Nephron progenitor cell (in vitro differentiated cells): ENCODE data around the gene NSMCE3.

ENCODE experiments used
- DNase-seq: peaks from one replicate; pipeline ENCODE4 v3.0.0; 2021
- H3K27ac Mint-ChIP-seq: 2 replicates; pipeline ENCODE4 v1.8.0; 2021; ENCODE audit warnings: mild to moderate bottlenecking, moderate library complexity, mixed read lengths
- H3K27me3 Mint-ChIP-seq: 2 replicates; pipeline ENCODE4 v1.8.0; 2021; ENCODE audit warnings: mild to moderate bottlenecking, low read depth, mixed read lengths; ENCODE audit not compliant: poor library complexity
- H3K36me3 Mint-ChIP-seq: 2 replicates; pipeline ENCODE4 v1.8.0; 2021; ENCODE audit warnings: low read depth, mixed read lengths
- H3K4me1 Mint-ChIP-seq: 2 replicates; pipeline ENCODE4 v1.8.0; 2021; ENCODE audit warnings: mixed read lengths
- H3K4me3 Mint-ChIP-seq: 2 replicates; pipeline ENCODE4 v1.8.0; 2021; ENCODE audit warnings: mild to moderate bottlenecking, moderate library complexity, mixed read lengths
- H3K9me3 Mint-ChIP-seq: 2 replicates; pipeline ENCODE4 v1.8.0; 2021; ENCODE audit warnings: mild to moderate bottlenecking, moderate library complexity, mixed read lengths
- CTCF ChIP-seq: fragments of 200-600 bp; sonication (generic); IDR thresholded peaks from 2 replicates; pipeline ENCODE4 v1.5.0; 2021; ENCODE audit warnings: antibody characterized with exemption

The NSMCE3 gene

GRCh38 chr15:29252234-29252633 lies 17.4 kb downstream of the NSMCE3 start:
- Mint-ChIP-seq H3K9me3 (peaks cover 6% of the 10 kb centered on the region), H3K4me3 (no peak overlapping the region), H3K27me3 (peaks cover 3% of the 10 kb centered on the region), H3K36me3 (no peaks in the 10 kb centered on the region), H3K27ac (no peak overlapping the region), H3K4me1 (no peaks in the 10 kb centered on the region)
- DNase-seq, result no peak
- no peak for TF ChIP-seq CTCF

GRCh38 chr15:29244544-29244943 lies 25.1 kb downstream of the NSMCE3 start:
- no peaks in the 10 kb centered on the region for H3K36me3 Mint-ChIP-seq
- no peak for TF ChIP-seq CTCF
- H3K4me3 Mint-ChIP-seq, result no peak overlapping the region
- H3K27ac Mint-ChIP-seq, result no peak overlapping the region
- DNase-seq, result no peak
- peaks cover under 1% of the 10 kb centered on the region for H3K9me3 Mint-ChIP-seq
- peaks cover 10% of the 10 kb centered on the region for H3K27me3 Mint-ChIP-seq
- no peaks in the 10 kb centered on the region for H3K4me1 Mint-ChIP-seq

- Mint-ChIP-seq H3K9me3 (no peaks in the 10 kb centered on the region), H3K4me3 (no peak overlapping the region), H3K27ac (no peak overlapping the region), H3K36me3 (no peaks in the 10 kb centered on the region), H3K4me1 (no peaks in the 10 kb centered on the region), H3K27me3 (peaks cover 10% of the 10 kb centered on the region)
- no peak for DNase-seq
- TF ChIP-seq CTCF, result no peak
Observed at GRCh38 chr15:29244123-29244522, 25.5 kb downstream of the NSMCE3 start.

GRCh38 chr15:29242456-29243242 lies 27.0 kb downstream of the NSMCE3 start:
- H3K36me3 Mint-ChIP-seq, result no peaks in the 10 kb centered on the region
- H3K4me1 Mint-ChIP-seq, result no peaks in the 10 kb centered on the region
- no peak for DNase-seq
- H3K27me3 Mint-ChIP-seq, result peaks cover 10% of the 10 kb centered on the region
- no peak for TF ChIP-seq CTCF
- no peaks in the 10 kb centered on the region for H3K9me3 Mint-ChIP-seq
- H3K4me3 Mint-ChIP-seq, result no peak overlapping the region
- peak overlapping the region; percentile 94 for H3K27ac Mint-ChIP-seq

- Mint-ChIP-seq H3K27ac (no peak overlapping the region), H3K4me1 (no peaks in the 10 kb centered on the region), H3K27me3 (peaks cover 10% of the 10 kb centered on the region), H3K4me3 (no peak overlapping the region), H3K36me3 (no peaks in the 10 kb centered on the region), H3K9me3 (peaks cover under 1% of the 10 kb centered on the region)
- no peak for TF ChIP-seq CTCF
- DNase-seq, result no peak
Observed at GRCh38 chr15:29241207-29241606, 28.4 kb downstream of the NSMCE3 start.

GRCh38 chr15:29239395-29239794 lies 30.2 kb downstream of the NSMCE3 start:
- H3K4me1 Mint-ChIP-seq, result no peaks in the 10 kb centered on the region
- no peak for DNase-seq
- peaks cover 18% of the 10 kb centered on the region for H3K9me3 Mint-ChIP-seq
- H3K4me3 Mint-ChIP-seq, result no peak overlapping the region
- no peak for TF ChIP-seq CTCF
- no peaks in the 10 kb centered on the region for H3K36me3 Mint-ChIP-seq
- H3K27me3 Mint-ChIP-seq, result peaks cover 13% of the 10 kb centered on the region
- no peak overlapping the region for H3K27ac Mint-ChIP-seq
